Spleen (tissue), 7 donors: Measurements from ENCODE around the gene PSMB7.

Experiments used
- POLR2A ChIP-seq, 3 donors: fragments of 450-650 bp; IDR thresholded peaks; one replicate each; pipeline ENCODE4 v1.5.1; 2017; ENCODE audit warnings: antibody characterized with exemption in 3 of 3, mild to moderate bottlenecking in 1 of 3
- POLR2AphosphoS5 ChIP-seq, 3 donors: sonication (generic); formaldehyde crosslinking; IDR thresholded peaks; one replicate each; pipeline ENCODE4 v1.5.1; 2017; ENCODE audit warnings: antibody characterized with exemption in 3 of 3
- TF ChIP-seq, protein P1 (sequence below), 11 experiments: fragments of 200-600 bp in 7 of 11; fragments of 450-650 bp in 4 of 11; sonication (generic) in 4 of 11; IDR thresholded peaks in 8 of 11; conservative IDR thresholded peaks in 3 of 11; 1 replicate in 7 of 11; 2 replicates in 4 of 11; pipeline versions ENCODE4 v1.4.0 to v1.8.0; 2016 to 2021; ENCODE audit warnings: antibody characterized with exemption in 11 of 11, inconsistent platforms in 4 of 11, mild to moderate bottlenecking in 1 of 11
- donor health status: DM: no; HTN: no; CAD: no; lungs with moderate emphysema.
- donor health status: DM: no; HTN: no; CAD: no.
- donor health status: DM: no; HTN: no; CAD: no.

DNA sequence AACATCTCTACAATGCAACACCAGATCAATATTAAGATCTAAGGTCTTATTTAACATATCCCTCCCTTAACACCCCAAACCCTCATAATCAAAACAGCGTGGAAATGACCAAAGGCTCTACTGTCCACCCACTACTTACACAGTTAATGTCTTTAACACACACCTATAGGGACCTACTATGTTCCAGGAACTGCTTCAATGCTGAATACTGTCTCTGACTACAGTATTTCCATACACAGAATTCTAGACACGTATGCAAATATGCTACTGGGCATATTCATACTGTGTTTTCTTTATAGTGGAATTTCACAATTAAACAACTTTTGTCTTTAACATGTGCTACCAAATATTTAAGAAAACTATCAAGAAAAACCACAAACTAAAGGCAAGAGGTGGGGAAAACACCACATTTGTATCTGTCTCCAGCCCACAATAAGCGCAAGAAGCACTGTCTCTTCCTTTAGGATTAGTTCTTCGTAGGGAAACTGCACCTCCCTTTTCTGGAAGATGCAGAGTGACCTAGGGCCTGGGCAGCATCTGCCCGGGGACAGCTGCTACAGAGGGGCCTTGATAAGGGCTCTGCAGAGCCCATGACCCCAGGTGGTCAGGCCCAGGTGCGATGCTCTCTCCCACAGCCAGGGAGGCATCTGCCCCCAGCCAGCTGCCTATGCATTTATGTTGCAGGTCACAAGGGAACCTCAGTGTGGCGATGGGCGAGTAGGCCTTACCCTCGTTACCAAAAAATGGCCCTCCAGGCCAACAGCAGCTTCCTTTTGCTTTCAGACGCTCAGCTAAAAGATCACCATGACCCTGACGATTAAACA is 55.2 kb downstream of the PSMB7 start:
- TF ChIP-seq POLR2AphosphoS5 (IDR thresholded peaks at IDR 0.05) (peak in 1 of 3 donors; percentile 42), POLR2A (IDR thresholded peaks at IDR 0.05) (no peak)
- TF ChIP-seq, protein P1, sequence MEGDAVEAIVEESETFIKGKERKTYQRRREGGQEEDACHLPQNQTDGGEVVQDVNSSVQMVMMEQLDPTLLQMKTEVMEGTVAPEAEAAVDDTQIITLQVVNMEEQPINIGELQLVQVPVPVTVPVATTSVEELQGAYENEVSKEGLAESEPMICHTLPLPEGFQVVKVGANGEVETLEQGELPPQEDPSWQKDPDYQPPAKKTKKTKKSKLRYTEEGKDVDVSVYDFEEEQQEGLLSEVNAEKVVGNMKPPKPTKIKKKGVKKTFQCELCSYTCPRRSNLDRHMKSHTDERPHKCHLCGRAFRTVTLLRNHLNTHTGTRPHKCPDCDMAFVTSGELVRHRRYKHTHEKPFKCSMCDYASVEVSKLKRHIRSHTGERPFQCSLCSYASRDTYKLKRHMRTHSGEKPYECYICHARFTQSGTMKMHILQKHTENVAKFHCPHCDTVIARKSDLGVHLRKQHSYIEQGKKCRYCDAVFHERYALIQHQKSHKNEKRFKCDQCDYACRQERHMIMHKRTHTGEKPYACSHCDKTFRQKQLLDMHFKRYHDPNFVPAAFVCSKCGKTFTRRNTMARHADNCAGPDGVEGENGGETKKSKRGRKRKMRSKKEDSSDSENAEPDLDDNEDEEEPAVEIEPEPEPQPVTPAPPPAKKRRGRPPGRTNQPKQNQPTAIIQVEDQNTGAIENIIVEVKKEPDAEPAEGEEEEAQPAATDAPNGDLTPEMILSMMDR (IDR thresholded peaks at IDR 0.05 in 8 of 11, conservative IDR thresholded peaks at IDR 0.05 in 3 of 11): no peak
